ENCODE measurements around the gene TRIM44.
"Not testable (repeated sequence)": the region's sequence is repeated elsewhere in the genome, so short reads cannot be mapped to it uniquely, and the experiment has no call there.

The TRIM44 gene

DNA sequence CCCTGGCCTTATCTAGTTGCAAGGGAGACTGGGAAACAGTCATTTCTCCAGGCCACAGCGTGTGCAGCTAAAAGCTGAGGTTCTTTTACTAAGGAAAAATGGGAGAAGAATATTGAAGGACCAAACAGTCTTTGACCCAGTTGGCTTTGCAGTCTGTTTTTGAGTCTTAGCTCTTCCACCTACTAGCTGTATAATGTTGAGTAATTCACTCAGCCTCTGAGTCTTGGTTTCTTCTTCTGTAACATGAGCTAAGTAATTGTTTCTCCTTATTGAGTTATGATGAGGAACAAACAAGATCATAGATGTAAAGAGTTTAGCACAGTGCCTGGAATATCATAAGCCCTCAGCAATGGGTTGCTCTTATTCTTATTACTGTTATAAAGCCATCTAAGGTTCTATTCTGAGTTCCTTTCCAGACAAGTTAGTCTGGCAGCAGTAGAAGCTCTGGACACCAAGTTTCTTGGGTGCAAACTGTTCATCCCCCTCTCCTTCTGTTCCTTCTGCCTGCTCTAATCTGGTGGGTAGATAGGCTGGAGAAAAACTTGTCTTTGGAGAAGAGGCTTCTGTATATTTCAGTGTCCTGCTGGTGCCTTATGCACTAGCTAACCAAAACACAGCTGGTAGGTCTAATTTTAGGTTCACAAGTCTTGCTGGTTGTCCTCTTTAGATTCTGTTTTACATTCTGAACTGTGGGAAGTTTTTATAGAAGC lies 13.5 kb downstream of the TRIM44 start:
- no peak for DNase-seq

DNA sequence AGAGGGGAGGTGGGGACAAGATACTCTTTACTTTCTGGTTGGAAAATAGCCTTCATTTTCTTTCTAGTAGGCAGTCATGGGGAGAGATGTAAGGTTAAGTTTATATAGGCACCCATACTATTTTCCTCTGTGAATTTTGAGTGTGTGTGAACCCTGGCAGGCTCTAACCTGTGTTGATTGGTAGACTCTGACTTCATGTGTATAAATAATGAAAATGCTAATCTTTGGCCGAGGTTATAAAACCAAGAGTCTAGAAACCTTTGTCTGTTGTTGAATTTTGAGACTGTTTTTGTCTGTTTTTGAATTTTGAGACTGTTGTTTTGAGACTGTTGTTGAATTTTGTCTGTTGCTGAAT lies 14.0 kb downstream of the TRIM44 start:
- no peak for DNase-seq

DNA sequence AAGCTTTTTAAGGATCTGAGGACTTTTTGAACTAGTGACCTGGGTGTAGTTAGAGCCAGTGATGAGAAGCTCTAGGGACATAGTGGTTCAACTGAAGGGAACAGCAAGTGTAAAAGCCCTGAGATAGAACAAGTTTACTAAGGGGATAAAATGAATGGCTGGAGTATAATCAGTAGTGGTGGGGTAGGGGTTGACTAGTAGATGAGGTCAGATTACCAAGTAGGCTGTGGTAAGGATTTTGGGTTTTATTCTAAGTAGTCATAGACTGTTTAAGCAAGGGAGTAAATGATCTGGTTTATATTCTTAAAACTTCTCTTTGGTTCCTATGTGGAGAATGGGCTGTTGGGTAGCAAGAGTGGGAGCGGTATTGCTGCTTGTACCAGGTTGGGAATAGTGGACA lies 15.3 kb downstream of the TRIM44 start:
- DNase-seq = no peak

DNA sequence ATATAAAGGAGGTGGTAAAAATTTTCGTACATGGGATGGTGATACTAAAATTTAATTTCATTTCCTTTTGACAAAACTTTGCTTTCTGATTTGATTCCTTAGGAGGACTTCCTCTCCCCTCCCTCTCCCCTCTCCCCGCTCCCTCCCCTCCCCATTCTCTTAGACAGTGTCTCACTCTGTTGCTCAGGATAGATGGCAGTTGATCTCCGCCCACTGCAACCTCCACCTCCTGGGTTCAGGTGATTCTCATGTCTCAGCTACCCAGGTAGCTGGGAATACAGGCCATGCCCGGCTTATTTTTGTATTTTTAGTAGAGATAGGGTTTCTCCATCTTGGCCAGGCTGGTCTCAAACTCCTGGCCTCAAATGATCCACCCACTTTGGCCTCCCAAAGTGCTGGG lies 15.9 kb downstream of the TRIM44 start:
- DNase-seq = no peak

- DNase-seq = no peak
Observed at GRCh38 chr11:35678975-35679374, 16.4 kb downstream of the TRIM44 start.

- no peak for DNase-seq
Observed at GRCh38 chr11:35680506-35680905, 17.9 kb downstream of the TRIM44 start.

DNA sequence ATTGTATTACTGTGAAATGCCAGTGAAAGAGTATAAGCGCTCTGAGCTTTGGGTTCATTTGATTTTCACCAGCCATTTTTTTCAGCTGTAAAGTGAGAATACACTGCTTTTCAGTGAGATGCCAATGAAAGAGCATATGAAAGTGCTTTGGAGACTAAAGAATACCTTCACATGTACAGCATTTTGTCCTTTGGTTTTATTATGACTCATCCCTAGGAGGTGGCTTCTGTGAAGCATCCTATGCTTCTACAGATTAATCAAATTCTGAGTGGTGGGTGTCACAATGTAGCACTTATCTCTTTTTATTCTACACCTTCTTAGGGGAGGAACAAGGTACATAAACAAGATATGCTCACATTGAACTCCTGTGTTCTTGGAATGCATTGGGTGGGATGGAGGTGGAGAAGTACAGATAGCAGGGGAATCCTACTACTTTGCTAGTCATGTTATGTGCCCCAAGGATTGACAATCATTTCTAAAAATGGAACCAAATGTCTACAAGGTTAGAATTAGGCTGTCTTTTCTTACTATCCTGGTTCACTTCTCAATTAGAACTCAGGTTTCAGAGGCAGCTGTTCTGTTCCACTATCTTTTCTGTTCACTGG lies 18.7 kb downstream of the TRIM44 start:
- DNase-seq = no peak

DNA sequence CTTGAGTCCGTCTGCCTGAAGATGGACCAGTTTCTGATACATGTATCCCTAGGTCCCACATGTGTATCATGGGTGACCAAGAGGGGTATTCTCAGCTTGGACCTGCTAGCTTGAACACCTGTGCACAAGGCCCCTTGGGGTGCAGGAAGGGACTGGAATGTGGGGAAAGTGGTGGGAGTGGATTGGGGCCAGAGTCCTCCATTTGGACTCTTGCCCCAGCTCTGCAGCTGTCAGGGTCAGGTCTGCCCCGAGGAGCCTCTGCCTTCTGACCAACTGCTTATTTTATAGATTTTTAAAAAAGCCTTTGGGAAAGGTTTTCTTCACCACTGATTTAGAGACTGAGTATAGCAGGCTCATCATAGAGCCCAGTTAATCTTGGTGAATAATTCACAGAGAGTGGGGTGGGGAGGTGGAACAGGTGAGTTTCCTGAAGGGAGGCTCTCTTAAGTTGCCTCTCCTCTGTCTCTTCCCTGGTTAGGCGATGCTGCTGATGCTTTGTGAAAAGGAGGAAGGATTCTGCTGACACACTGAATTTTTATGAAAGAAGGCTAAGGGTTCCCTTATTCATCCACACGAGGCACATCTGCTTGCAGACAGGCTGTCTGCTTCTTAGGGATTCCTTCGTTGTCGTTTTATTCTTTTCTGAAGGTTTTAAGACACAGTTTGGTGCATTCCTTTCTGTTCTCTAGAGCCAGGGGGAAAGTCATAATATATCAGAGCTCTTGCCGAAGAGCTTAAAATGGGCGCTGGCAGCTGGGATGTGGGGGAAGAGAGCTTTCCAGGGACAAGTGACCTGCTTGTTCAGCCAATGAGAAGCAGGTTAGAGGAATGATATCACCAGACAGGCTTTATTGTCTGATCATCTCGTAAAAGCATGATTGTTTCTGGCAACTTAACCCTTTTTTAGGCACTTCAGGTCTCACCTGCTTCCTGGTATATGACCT lies 19.9 kb downstream of the TRIM44 start:
- peak; percentile 25 for DNase-seq

GRCh38 chr11:35683728-35684339 lies 21.3 kb downstream of the TRIM44 start:
- no peak for DNase-seq

DNA sequence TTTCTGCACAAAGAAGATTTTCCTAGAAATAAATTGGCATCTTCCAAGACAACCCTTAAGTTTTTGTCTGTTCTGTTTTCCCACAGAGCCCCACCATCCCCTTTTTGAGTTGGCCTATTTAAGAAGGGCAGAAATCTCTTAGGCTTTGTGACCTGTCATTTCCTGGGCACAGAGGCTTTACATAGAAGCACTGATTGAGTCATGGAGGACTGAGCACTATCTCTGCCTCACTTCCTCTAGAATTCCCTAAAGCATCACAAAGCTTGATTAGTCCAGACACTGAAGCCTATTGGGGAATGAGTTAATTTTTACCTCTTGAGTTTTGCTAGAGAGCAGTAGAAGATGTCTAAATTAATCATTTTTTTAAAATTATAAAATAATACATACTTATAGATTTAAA lies 25.4 kb downstream of the TRIM44 start:
- DNase-seq = peak; percentile 18

DNA sequence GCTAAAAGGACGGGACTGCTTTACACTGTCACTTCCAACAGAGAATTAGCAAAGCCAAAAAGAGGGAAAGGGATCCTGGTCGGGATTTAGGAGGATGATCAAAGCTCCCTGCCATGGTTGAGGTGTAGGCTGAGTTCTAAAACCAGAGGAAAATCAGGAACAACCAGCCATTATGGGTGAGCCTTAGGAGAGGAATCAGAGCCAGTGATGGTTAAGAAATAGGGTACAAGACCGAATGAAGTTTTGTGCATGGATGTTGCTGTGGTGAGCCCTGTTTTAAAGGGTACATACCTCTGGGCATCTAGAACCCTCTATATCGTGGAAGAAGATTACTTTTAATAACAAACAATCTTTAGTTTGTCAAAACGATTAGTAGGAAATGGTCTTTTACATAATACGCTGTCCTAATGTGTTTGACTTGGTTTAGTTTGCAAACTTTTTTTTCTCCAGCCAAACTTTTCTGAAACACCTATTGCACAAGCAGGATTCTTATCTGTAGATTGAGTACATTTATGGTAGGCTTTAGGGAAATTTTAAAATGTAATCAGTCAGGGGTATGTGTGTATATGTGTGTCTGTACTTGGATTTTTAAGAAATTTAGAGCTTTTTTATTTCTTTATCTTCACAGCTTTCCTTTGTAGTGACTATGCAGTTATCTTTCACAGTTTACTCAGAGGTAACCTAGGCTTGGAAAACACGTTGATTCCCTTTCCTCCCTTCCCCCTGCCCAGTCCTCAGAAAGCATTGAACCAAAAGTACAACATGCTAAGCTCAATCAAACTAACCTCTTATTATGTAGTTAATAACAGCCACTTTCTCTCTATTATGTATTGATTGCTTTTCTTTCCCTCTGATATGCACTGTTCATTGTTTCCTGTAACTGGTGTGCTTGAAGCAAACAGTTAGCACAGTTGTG lies 26.8 kb downstream of the TRIM44 start:
- no peak for DNase-seq

GRCh38 chr11:35702126-35702525 lies 39.6 kb downstream of the TRIM44 start:
- DNase-seq = no peak

- DNase-seq = no peak
Observed at GRCh38 chr11:35709376-35709775, 46.8 kb downstream of the TRIM44 start.

DNA sequence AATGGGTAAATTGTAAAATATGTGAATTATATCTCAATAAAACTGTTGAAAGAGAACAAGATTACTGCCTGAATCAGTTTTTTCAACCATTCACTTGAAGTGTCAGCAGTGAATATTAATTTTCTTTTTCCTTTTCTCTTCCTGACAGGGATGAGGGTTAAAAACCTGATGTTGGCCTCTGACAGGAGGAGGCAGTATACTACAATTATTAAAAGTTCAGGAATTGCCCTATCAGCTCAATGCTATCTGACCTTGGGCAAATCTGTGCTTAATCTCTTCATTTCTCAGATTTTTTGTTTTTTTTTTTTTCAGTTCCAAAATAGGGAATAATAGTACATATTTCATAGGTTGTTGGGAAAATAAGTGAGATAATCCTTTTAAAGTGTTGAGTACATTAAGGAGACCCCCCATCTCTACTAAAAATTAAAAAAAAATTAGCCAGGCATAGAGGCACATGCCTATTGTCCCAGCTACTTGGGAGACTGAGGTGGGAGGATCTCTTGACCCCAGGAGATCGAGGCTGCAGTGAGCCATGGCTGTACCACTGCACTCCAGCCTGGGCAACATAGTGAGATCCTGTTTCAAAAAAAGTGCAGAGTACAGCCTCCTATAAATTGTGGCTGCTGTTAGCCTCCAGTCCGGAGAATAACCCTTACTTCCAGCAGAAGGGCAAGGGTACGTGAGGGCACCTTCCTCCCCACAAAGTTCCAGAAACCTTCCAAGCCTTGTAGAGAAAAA lies 48.8 kb downstream of the TRIM44 start:
- no peak for DNase-seq

GRCh38 chr11:35711924-35712323 lies 49.3 kb downstream of the TRIM44 start:
- DNase-seq = no peak

DNA sequence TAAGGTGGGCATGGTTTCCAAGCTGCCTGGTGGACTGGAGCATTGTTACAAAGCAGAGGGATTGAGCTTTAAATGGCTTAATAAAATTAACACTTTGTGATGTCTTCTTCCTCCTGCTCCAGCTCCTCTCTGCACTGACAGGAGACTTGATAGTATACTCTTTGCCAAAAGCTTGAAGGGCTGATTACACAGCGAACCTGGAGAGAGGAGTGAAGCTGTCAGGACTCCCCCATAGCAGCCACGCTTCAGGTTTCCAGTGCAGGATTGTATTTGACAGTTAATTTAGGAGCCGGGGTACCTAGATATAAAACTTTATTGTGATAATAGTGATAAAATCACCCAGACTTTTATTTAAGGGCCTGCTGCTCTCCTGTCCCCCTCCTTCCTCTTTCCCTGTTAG lies 50.0 kb downstream of the TRIM44 start:
- no peak for DNase-seq

DNA sequence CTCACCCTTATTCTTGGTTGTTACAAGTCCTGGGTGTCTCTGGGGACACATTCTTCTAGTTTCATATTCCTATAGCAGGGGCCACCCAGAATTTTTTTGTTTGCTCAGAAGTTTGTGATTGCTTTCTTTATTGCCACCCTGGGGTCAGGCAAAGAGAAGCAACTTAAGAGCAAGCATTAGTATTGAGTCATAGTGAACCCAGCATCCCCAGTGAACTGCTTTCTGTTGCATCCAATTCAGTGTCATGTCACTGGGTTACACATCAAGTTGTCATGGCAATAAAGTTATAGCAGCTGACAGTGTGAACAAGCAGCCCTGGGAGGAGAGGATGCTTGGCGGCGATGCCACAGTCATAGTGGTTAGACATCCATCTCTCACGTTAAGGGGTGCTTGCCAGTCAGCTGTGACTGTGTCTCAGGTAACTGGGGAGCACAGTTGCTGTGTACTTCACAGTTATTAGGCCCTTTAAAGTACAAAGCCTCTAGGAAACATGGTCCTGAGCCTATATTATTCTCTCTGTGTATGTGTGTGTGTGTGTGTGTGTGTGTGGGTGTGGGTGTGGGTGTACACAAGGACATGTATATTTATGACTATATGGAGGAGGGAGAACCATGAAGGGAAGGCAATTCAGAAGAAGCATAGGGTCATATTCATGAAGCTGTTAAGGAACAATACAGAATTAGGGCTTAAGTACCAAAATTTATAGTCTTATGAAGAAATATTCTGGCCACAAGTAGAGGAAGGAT lies 52.5 kb downstream of the TRIM44 start:
- DNase-seq = peak; percentile 25

GRCh38 chr11:35715677-35716076 lies 53.1 kb downstream of the TRIM44 start:
- DNase-seq = not testable (repeated sequence)

DNA sequence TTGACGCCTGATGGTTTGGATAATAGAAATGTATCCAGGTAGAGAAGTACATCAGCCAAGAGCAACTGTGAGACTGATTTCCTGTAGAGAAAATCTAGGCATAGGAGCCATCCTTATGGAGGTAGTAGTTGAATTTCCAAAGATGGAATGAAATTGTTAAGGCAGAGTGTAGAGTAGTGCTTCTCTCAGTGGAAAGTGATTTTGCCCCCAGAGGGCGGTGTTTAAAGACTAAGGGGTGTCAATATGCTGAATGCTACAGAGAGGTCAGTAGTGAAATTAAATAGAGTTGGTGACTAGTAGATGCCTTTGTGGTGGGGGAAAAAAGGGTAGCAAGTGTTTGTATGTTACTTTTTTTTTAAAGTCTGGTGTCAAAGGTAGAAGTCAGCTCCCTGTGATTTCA lies 54.5 kb downstream of the TRIM44 start:
- no peak for DNase-seq

DNA sequence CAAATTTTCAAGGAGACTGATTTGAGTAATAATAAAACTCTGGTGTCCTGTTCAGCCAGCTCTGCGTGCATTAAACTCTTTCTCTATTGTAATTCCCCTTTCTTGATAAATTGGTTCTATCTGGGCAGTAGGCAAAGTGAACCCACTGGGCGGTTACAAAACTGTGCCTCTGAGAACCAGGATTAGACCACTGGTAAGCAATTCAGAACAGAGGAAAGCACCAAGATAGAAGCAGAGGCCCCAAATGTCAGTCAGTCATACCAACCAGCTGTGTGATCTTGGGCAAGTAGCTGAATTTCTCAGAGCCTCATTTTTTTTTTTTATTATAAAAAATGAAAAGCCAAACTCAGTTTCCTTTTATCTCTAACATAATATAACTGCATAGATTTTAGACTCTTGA lies 54.9 kb downstream of the TRIM44 start:
- no peak for DNase-seq
